CD4-positive, alpha-beta memory T cell (primary cell): ENCODE data around the gene TUBE1. TPM values are rescaled to one million over a fixed set of nuclear protein-coding genes. Genes with fewer than 3 reads are reported as not detected.

Experiments
- CTCF ChIA-PET: fragments of 350-600 bp; sonication (Branson Sonifier 250); formaldehyde crosslinking; loops from one replicate; lab custom pipeline; 2021; ENCODE audit warnings: inconsistent platforms; ENCODE audit not compliant: partially characterized antibody; lab: Charles Lee
- POLR2A ChIA-PET: fragments of 350-600 bp; sonication (Branson Sonifier 250); formaldehyde crosslinking; loops from one replicate; lab custom pipeline; 2021; ENCODE audit not compliant: partially characterized antibody; lab: Charles Lee
- DNase-seq, 5 donors: peaks; one replicate each; pipeline versions ENCODE4 v3.0.0 to v3.0.0-alpha.2; 2020 to 2022; ENCODE audit warnings: mixed read lengths in 1 of 5
- H3K27ac ChIP-seq: one replicate; pipeline ENCODE4 v1.7.0; 2013; ENCODE audit warnings: low read depth, low read length
- H3K27me3 ChIP-seq: 2 replicates; pipeline ENCODE4 v1.7.0; 2013; ENCODE audit warnings: mild to moderate bottlenecking, low read length, moderate library complexity; ENCODE audit not compliant: insufficient read depth
- H3K36me3 ChIP-seq: 2 replicates; pipeline ENCODE4 v1.7.0; 2013; ENCODE audit warnings: mild to moderate bottlenecking, low read length, moderate library complexity; ENCODE audit not compliant: insufficient read depth
- H3K4me1 ChIP-seq: 2 replicates; pipeline ENCODE4 v1.7.0; 2013; ENCODE audit warnings: mild to moderate bottlenecking, low read length, moderate library complexity; ENCODE audit not compliant: insufficient read depth
- H3K4me3 ChIP-seq, 2 donors: one replicate each; pipeline ENCODE4 v1.7.0; 2013; ENCODE audit warnings: low read length in 2 of 2, mild to moderate bottlenecking in 1 of 2
- H3K9me3 ChIP-seq, 2 donors: one replicate each; pipeline ENCODE4 v1.7.0; 2013; ENCODE audit warnings: low read length in 2 of 2, control low read depth in 1 of 2; ENCODE audit not compliant: control insufficient read depth in 1 of 2
- H3K27ac Mint-ChIP-seq, 7 donors: one replicate each; pipeline ENCODE4 v1.8.0; 2020 to 2021; ENCODE audit warnings: mixed read lengths in 7 of 7, mild to moderate bottlenecking in 6 of 7, inconsistent platforms in 3 of 7, moderate library complexity in 3 of 7
- H3K27me3 Mint-ChIP-seq, 2 donors: one replicate each; pipeline ENCODE4 v1.8.0; 2020 to 2021; ENCODE audit warnings: mixed read lengths in 2 of 2
- H3K36me3 Mint-ChIP-seq, 2 donors: one replicate each; pipeline ENCODE4 v1.8.0; 2020 to 2021; ENCODE audit warnings: mixed read lengths in 2 of 2, inconsistent platforms in 1 of 2, mild to moderate bottlenecking in 1 of 2
- H3K4me1 Mint-ChIP-seq, 4 donors: one replicate each; pipeline ENCODE4 v1.8.0; 2020 to 2021; ENCODE audit warnings: mixed read lengths in 4 of 4, mild to moderate bottlenecking in 1 of 4
- H3K4me3 Mint-ChIP-seq, 8 donors: one replicate each; pipeline ENCODE4 v1.8.0; 2020 to 2021; ENCODE audit warnings: mixed read lengths in 8 of 8, mild to moderate bottlenecking in 7 of 8, moderate library complexity in 6 of 8, inconsistent platforms in 3 of 8
- H3K9me3 Mint-ChIP-seq, 8 donors: one replicate each; pipeline ENCODE4 v1.8.0; 2020 to 2021; ENCODE audit warnings: mixed read lengths in 8 of 8, mild to moderate bottlenecking in 5 of 8, inconsistent platforms in 3 of 8, moderate library complexity in 1 of 8
- intact Hi-C: fragments of 100-400 bp; cut with micrococcal nuclease; formaldehyde crosslinking; loops from one replicate; pipeline ENCODE4 v1.15.1; 2023
- polyA plus RNA-seq, 2 donors: library from polyadenylated mRNA; unstranded; fragments of 300-500 nt; fragmentation: Illumina TruSeq; gene quantifications; one replicate each; pipeline ENCODE4 v1.2.3, GENCODE V29; 2021
- total RNA-seq, 2 experiments: library from RNA; stranded (reverse); gene quantifications; one replicate each; pipeline ENCODE4 v1.2.3, GENCODE V29; 2021

Gene TUBE1
- total and polyA plus RNA-seq, 4 experiments from 2014 or later: 15.6 to 45.2 (median 29.8) TPM

GRCh38 chr6:112037783-112038216, 49.5 kb downstream of the TUBE1 start:
- H3K27me3 Mint-ChIP-seq: no peaks in the 10 kb centered on the region
- no peak overlapping the region for H3K27ac Mint-ChIP-seq
- intact Hi-C loops: no loop called here
- H3K4me1 ChIP-seq: peaks cover 42% of the 10 kb centered on the region
- no peaks in the 10 kb centered on the region for H3K36me3 ChIP-seq
- H3K4me3 Mint-ChIP-seq: no peak overlapping the region
- DNase-seq: no peak
- no peak overlapping the region for H3K4me3 ChIP-seq
- H3K9me3 ChIP-seq: no peaks in the 10 kb centered on the region
- no peaks in the 10 kb centered on the region for H3K27me3 ChIP-seq
- H3K4me1 Mint-ChIP-seq: peaks cover 35 to 58% (median 46%) of the 10 kb centered on the region in 4 donors
- H3K27ac ChIP-seq: no peak overlapping the region
- ChIA-PET CTCF (interaction anchor here (1.8 to 12.6 kb wide), 3 partner anchors 10 to 24 kb away, joined by 9 to 619 read pairs (median 138); no protein-coding TSS in a partner anchor), POLR2A (interaction anchor here (1.1 to 2.0 kb wide), 3 partner anchors 10 to 20 kb away, joined by 3 to 7 read pairs (median 6); no protein-coding TSS in a partner anchor)
- no peaks in the 10 kb centered on the region for H3K36me3 Mint-ChIP-seq
- no peaks in the 10 kb centered on the region for H3K9me3 Mint-ChIP-seq

GRCh38 chr6:112036088-112036637, 51.1 kb downstream of the TUBE1 start:
- Mint-ChIP-seq H3K4me1 (peaks cover 29 to 54% (median 42%) of the 10 kb centered on the region in 4 donors), H3K27ac (peak overlapping the region in 4 of 7 donors; percentile 51 to 82 (median 60)), H3K36me3 (no peaks in the 10 kb centered on the region), H3K9me3 (no peaks in the 10 kb centered on the region), H3K27me3 (no peaks in the 10 kb centered on the region), H3K4me3 (peak overlapping the region in 4 of 8 donors; percentile 18 to 75 (median 38))
- ChIA-PET POLR2A (interaction anchor here (0.7 to 2.0 kb wide), 3 partner anchors 10 to 26 kb away, joined by 3 to 6 read pairs (median 5); no protein-coding TSS in a partner anchor), CTCF (interaction anchor here (0.9 to 12.6 kb wide), 5 partner anchors 7 to 324 kb away, joined by 3 to 619 read pairs (median 5); no protein-coding TSS in a partner anchor)
- no peak overlapping the region for H3K27ac ChIP-seq
- H3K9me3 ChIP-seq: no peaks in the 10 kb centered on the region
- no peaks in the 10 kb centered on the region for H3K36me3 ChIP-seq
- H3K4me1 ChIP-seq: peaks cover 45% of the 10 kb centered on the region
- DNase-seq: no peak
- no peak overlapping the region for H3K4me3 ChIP-seq
- no peaks in the 10 kb centered on the region for H3K27me3 ChIP-seq
- intact Hi-C loops: no loop called here

- no peaks in the 10 kb centered on the region for H3K36me3 ChIP-seq
- no peaks in the 10 kb centered on the region for H3K9me3 ChIP-seq
- DNase-seq: no peak
- no peaks in the 10 kb centered on the region for H3K27me3 ChIP-seq
- peaks cover 39 to 70% (median 54%) of the 10 kb centered on the region in 4 donors for H3K4me1 Mint-ChIP-seq
- ChIA-PET POLR2A (interaction anchor here (1.6 kb wide), 1 partner anchor 24 kb away, joined by 5 read pairs; no protein-coding TSS in a partner anchor), CTCF (interaction anchor here (1.0 kb wide), 2 partner anchors 12 to 24 kb away, joined by 3 to 4 read pairs; no protein-coding TSS in a partner anchor)
- no peaks in the 10 kb centered on the region for H3K9me3 Mint-ChIP-seq
- H3K36me3 Mint-ChIP-seq: no peaks in the 10 kb centered on the region
- intact Hi-C loops: no loop called here
- no peak overlapping the region for H3K4me3 ChIP-seq
- H3K27me3 Mint-ChIP-seq: no peaks in the 10 kb centered on the region
- peaks cover 60% of the 10 kb centered on the region for H3K4me1 ChIP-seq
- peak overlapping the region in 4 of 7 donors; percentile 51 to 69 (median 66) for H3K27ac Mint-ChIP-seq
- peak overlapping the region in 3 of 8 donors; percentile 31 to 57 (median 52) for H3K4me3 Mint-ChIP-seq
- no peak overlapping the region for H3K27ac ChIP-seq
These were observed 52.7 kb downstream of the TUBE1 start for GRCh38 chr6:112034616-112034995.

- Mint-ChIP-seq H3K4me3 (peak overlapping the region in 5 of 8 donors; percentile 5 to 62 (median 52)), H3K4me1 (peaks cover 44 to 76% (median 57%) of the 10 kb centered on the region in 4 donors), H3K27me3 (no peaks in the 10 kb centered on the region), H3K36me3 (no peaks in the 10 kb centered on the region), H3K27ac (peak overlapping the region in 6 of 7 donors; percentile 5 to 85 (median 60)), H3K9me3 (peaks cover 0 to 5% (median 0%) of the 10 kb centered on the region in 8 donors)
- H3K27ac ChIP-seq: no peak overlapping the region
- no peak overlapping the region for H3K4me3 ChIP-seq
- H3K9me3 ChIP-seq: no peaks in the 10 kb centered on the region
- DNase-seq: no peak
- CTCF ChIA-PET: interaction anchor here (0.6 to 4.3 kb wide), 4 partner anchors 8 to 24 kb away, joined by 3 to 32 read pairs (median 4); no protein-coding TSS in a partner anchor
- H3K36me3 ChIP-seq: no peaks in the 10 kb centered on the region
- no peaks in the 10 kb centered on the region for H3K27me3 ChIP-seq
- POLR2A ChIA-PET: interaction anchor here (0.9 to 1.3 kb wide), 2 partner anchors 9 to 44 kb away, joined by 3 to 6 read pairs; no protein-coding TSS in a partner anchor
- intact Hi-C loops: no loop called here
- peaks cover 66% of the 10 kb centered on the region for H3K4me1 ChIP-seq
These were observed 53.3 kb downstream of the TUBE1 start for GRCh38 chr6:112033791-112034615.

GRCh38 chr6:112032728-112033127, 54.6 kb downstream of the TUBE1 start:
- Mint-ChIP-seq H3K27ac (no peak overlapping the region), H3K36me3 (no peaks in the 10 kb centered on the region), H3K4me1 (peaks cover 55 to 88% (median 69%) of the 10 kb centered on the region in 4 donors), H3K9me3 (peaks cover 0 to 5% (median 0%) of the 10 kb centered on the region in 8 donors), H3K4me3 (no peak overlapping the region), H3K27me3 (no peaks in the 10 kb centered on the region)
- Histone ChIP-seq H3K27ac (no peak overlapping the region), H3K36me3 (no peaks in the 10 kb centered on the region), H3K4me1 (peaks cover 79% of the 10 kb centered on the region), H3K9me3 (no peaks in the 10 kb centered on the region), H3K27me3 (no peaks in the 10 kb centered on the region), H3K4me3 (no peak overlapping the region)
- intact Hi-C loops: no loop called here
- no peak for DNase-seq
- POLR2A ChIA-PET: interaction anchor here (0.7 kb wide), 1 partner anchor 22 kb away, joined by 3 read pairs; no protein-coding TSS in a partner anchor
- CTCF ChIA-PET: interaction anchor here (0.8 to 4.3 kb wide), 4 partner anchors 9 to 774 kb away, joined by 3 to 32 read pairs (median 6); a partner anchor contains a TSS

GRCh38 chr6:112031960-112032359, 55.3 kb downstream of the TUBE1 start:
- CTCF ChIA-PET: interaction anchor here (0.8 to 4.3 kb wide), 4 partner anchors 10 to 773 kb away, joined by 3 to 32 read pairs (median 6); a partner anchor contains a TSS
- no peak overlapping the region for H3K27ac ChIP-seq
- DNase-seq: no peak
- POLR2A ChIA-PET: no interaction called here
- H3K4me1 Mint-ChIP-seq: peaks cover 63 to 91% (median 76%) of the 10 kb centered on the region in 4 donors
- peak overlapping the region in 1 of 7 donors; percentile 38 for H3K27ac Mint-ChIP-seq
- no peaks in the 10 kb centered on the region for H3K36me3 Mint-ChIP-seq
- no peaks in the 10 kb centered on the region for H3K9me3 ChIP-seq
- no peaks in the 10 kb centered on the region for H3K27me3 Mint-ChIP-seq
- H3K36me3 ChIP-seq: no peaks in the 10 kb centered on the region
- H3K4me3 ChIP-seq: no peak overlapping the region
- H3K27me3 ChIP-seq: no peaks in the 10 kb centered on the region
- H3K4me3 Mint-ChIP-seq: no peak overlapping the region
- intact Hi-C loops: no loop called here
- H3K4me1 ChIP-seq: peaks cover 87% of the 10 kb centered on the region
- peaks cover 0 to 5% (median 0%) of the 10 kb centered on the region in 8 donors for H3K9me3 Mint-ChIP-seq
